AG10803 (cell line): ENCODE data around the gene PRUNE2.

Experiments
- DNase-seq: peaks from one replicate; pipeline ENCODE4 v3.0.0; 2010; ENCODE audit warnings: low read depth
- H3K4me3 ChIP-seq: 2 replicates; pipeline ENCODE4 v1.5.1; 2011; ENCODE audit warnings: mild to moderate bottlenecking, low read length, control low read depth
- CTCF ChIP-seq: conservative IDR thresholded peaks from 2 replicates; pipeline ENCODE4 v1.5.1; 2011; ENCODE audit warnings: mild to moderate bottlenecking, low read length, control low read depth, inconsistent platforms

Gene PRUNE2

GRCh38 chr9:76664120-76664519 is 241.8 kb downstream of the PRUNE2 start:
- no peak for TF ChIP-seq CTCF
- DNase-seq = no peak
- H3K4me3 ChIP-seq = no peak overlapping the region

- no peak for DNase-seq
- no peak overlapping the region for H3K4me3 ChIP-seq
- TF ChIP-seq CTCF = no peak
These were observed 243.2 kb downstream of the PRUNE2 start for GRCh38 chr9:76662476-76663281.

DNA sequence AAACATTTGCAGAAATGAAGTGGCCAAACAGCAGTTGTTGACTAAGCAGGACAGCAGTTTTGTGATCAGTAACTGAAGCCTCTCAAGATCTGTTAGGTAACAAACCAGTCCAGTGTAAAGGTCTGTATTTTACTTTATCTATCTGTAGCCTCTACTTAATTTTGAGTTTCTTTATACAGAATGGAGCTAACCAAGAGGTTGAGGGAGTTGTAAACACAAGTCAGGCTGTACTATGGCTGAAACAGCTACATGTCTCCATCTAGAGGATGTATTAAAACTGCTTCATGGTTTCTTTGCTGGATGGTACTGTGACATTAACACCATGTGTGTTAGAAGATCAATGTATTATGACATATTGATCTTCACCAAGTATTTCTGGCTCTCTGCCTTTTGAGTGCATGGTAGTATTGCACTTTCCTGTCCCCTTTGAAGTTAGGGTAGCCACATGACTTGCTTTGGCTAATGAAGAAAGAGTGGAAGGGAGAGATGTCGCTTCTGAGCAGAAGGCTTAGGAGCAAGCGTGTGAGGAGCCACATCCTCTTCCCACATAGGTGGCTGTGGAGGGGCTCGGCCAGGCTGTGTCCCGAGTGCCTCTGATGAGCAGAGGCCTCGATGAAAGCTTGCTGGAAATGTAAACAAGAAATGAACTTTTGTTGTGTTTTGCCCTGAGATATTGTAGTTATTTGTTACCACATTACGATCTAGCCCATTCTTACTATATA is 247.2 kb downstream of the PRUNE2 start:
- TF ChIP-seq CTCF = peak; percentile 81
- peak; percentile 76 for DNase-seq
- no peak overlapping the region for H3K4me3 ChIP-seq

GRCh38 chr9:76657265-76657664 is 248.6 kb downstream of the PRUNE2 start:
- DNase-seq = no peak
- no peak for TF ChIP-seq CTCF
- no peak overlapping the region for H3K4me3 ChIP-seq

DNA sequence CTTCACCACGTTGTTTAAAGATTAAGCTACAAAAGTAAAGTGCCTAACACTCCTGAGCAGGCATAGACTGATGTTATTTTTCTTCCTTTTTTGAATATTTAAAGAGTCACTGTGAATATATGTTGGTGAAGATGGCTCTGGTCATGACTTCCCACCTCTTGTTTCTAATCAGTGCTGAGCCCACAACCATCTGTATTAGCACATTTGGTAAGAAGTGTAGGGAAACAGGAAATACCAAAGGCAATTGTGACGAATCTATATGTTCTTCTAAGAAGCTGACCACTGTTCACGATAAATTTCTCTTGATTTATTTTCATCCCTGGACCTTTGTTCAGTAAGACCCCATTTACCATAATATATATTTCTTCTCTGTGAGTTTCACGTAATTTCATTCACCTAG is 249.9 kb downstream of the PRUNE2 start:
- DNase-seq = no peak
- no peak for TF ChIP-seq CTCF
- no peak overlapping the region for H3K4me3 ChIP-seq

- no peak overlapping the region for H3K4me3 ChIP-seq
- no peak for TF ChIP-seq CTCF
- DNase-seq = no peak
These were observed 250.8 kb downstream of the PRUNE2 start for GRCh38 chr9:76655121-76655541.

GRCh38 chr9:76654575-76654974 is 251.3 kb downstream of the PRUNE2 start:
- peak; percentile 98 for DNase-seq
- no peak overlapping the region for H3K4me3 ChIP-seq

More at GRCh38 chr9:76654575-76654974, 251.3 kb downstream of the PRUNE2 start:
- TF ChIP-seq CTCF = no peak
